ENCODE measurements around the gene KCTD14.

- no peak for TF ChIP-seq CTCF (IDR thresholded peaks at IDR 0.05)
- TF ChIP-seq POLR2A (IDR thresholded peaks at IDR 0.05; ENCODE audit: low read length): no peak
- no peak for TF ChIP-seq ZNF302 (CRISPR knock-in tag; IDR thresholded peaks at IDR 0.05)
- TF ChIP-seq, protein P1, sequence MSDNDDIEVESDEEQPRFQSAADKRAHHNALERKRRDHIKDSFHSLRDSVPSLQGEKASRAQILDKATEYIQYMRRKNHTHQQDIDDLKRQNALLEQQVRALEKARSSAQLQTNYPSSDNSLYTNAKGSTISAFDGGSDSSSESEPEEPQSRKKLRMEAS (IDR thresholded peaks at IDR 0.05): no peak
- TF ChIP-seq SMC3 (IDR thresholded peaks at IDR 0.05): no peak
- TF ChIP-seq RAD21 (conservative IDR thresholded peaks at IDR 0.05 in 1 of 2, IDR thresholded peaks at IDR 0.05 in 1 of 2): no peak
- TF ChIP-seq MYC (IDR thresholded peaks at IDR 0.05; ENCODE audit: borderline replicate concordance, low read length): no peak
- no peak for TF ChIP-seq TP53 (CRISPR knock-in tag; IDR thresholded peaks at IDR 0.05)
- TF ChIP-seq EP300 (IDR thresholded peaks at IDR 0.05): no peak
- TF ChIP-seq, protein P2, sequence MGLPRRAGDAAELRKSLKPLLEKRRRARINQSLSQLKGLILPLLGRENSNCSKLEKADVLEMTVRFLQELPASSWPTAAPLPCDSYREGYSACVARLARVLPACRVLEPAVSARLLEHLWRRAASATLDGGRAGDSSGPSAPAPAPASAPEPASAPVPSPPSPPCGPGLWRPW (IDR thresholded peaks at IDR 0.05): no peak
Measured at GRCh38 chr11:78070621-78071020, 47.5 kb upstream of the KCTD14 start.
